ENCODE data around the gene FHAD1. TPM values are rescaled to one million over a fixed set of nuclear protein-coding genes. Genes with fewer than 3 reads are reported as not detected.

FHAD1 gene
- total and polyA plus RNA-seq, 2 of the 13 experiments (the other 11 are each of a cell fraction or from before 2014, with no cell fraction given) = not detected

DNA sequence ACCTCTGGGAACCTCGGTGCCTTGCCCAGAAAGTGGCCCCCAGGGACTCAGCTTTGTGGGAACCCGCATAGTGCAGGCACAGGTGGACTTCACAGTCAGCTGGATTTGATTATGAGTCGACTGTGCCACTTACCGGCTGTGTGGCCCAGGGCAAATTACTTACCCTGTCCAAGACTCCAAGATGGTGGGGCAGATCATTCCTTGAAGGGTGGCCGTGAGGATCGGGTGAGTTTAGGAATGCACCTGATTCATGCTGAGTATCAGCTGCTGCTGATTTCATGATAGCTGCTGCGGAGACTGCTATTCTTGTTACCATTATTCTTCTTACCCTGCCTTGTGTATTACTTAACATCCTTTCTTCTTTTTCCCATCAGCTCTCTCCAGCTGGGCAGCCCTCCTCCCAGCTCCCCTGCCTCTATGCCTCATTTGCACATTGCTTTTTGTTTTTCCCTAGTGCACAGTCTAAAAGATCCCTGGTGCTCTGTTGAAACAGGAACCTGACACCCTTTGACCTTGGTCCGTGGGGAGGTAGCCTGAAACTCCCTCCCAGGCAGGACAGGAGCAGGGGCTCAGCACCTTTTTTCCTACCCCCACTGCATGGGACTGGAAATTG is 40.5 kb upstream of the FHAD1 start (continued):
- no peak; the same call in 1 of the 2 replicates for TF ChIP-seq ZNF124 (CRISPR knock-in tag; IDR thresholded peaks at IDR 0.05)
- TF ChIP-seq, protein P1, sequence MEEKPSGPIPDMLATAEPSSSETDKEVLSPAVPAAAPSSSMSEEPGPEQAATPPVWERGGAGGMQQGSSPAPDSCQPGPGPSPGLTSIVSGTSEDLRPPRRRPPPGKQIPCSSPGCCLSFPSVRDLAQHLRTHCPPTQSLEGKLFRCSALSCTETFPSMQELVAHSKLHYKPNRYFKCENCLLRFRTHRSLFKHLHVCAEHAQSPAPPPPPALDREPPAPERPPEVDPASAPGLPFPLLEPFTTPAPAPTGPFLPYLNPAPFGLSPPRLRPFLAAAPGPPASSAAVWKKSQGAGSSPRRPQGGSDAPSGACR (CRISPR knock-in tag; IDR thresholded peaks at IDR 0.05) = no peak
- no peak for TF ChIP-seq ZNF768 (CRISPR knock-in tag; IDR thresholded peaks at IDR 0.05)
- TF ChIP-seq, protein P2, sequence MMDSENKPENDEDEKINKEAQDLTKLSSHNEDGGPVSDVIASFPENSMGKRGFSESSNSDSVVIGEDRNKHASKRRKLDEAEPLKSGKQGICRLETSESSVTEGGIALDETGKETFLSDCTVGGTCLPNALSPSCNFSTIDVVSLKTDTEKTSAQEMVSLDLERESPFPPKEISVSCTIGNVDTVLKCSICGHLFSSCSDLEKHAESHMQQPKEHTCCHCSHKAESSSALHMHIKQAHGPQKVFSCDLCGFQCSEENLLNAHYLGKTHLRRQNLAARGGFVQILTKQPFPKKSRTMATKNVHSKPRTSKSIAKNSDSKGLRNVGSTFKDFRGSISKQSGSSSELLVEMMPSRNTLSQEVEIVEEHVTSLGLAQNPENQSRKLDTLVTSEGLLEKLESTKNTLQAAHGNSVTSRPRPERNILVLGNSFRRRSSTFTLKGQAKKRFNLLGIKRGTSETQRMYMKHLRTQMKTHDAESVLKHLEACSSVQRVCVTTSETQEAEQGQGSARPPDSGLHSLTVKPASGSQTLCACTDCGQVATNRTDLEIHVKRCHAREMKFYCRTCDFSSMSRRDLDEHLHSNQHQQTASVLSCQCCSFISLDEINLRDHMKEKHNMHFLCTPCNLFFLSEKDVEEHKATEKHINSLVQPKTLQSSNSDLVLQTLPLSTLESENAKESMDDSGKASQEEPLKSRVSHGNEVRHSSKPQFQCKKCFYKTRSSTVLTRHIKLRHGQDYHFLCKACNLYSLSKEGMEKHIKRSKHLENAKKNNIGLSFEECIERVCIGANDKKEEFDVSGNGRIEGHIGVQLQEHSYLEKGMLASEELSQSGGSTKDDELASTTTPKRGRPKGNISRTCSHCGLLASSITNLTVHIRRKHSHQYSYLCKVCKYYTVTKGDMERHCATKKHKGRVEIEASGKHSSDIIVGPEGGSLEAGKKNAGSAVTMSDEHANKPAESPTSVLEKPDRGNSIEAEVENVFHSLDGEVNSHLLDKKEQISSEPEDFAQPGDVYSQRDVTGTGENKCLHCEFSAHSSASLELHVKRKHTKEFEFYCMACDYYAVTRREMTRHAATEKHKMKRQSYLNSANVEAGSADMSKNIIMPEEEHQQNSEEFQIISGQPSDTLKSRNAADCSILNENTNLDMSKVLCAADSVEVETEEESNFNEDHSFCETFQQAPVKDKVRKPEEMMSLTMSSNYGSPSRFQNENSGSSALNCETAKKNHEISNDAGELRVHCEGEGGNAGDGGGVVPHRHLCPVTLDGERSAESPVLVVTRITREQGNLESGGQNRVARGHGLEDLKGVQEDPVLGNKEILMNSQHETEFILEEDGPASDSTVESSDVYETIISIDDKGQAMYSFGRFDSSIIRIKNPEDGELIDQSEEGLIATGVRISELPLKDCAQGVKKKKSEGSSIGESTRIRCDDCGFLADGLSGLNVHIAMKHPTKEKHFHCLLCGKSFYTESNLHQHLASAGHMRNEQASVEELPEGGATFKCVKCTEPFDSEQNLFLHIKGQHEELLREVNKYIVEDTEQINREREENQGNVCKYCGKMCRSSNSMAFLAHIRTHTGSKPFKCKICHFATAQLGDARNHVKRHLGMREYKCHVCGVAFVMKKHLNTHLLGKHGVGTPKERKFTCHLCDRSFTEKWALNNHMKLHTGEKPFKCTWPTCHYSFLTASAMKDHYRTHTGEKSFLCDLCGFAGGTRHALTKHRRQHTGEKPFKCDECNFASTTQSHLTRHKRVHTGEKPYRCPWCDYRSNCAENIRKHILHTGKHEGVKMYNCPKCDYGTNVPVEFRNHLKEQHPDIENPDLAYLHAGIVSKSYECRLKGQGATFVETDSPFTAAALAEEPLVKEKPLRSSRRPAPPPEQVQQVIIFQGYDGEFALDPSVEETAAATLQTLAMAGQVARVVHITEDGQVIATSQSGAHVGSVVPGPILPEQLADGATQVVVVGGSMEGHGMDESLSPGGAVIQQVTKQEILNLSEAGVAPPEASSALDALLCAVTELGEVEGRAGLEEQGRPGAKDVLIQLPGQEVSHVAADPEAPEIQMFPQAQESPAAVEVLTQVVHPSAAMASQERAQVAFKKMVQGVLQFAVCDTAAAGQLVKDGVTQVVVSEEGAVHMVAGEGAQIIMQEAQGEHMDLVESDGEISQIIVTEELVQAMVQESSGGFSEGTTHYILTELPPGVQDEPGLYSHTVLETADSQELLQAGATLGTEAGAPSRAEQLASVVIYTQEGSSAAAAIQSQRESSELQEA (CRISPR knock-in tag; IDR thresholded peaks at IDR 0.05; ENCODE audit: not compliant biosample characterization) = no peak
- no peak for TF ChIP-seq MIXL1 (CRISPR knock-in tag; IDR thresholded peaks at IDR 0.05)
- no peak for TF ChIP-seq ZNF605 (CRISPR knock-in tag; IDR thresholded peaks at IDR 0.05)
- TF ChIP-seq MIER2 (CRISPR knock-in tag; IDR thresholded peaks at IDR 0.05) = no peak
- peak; percentile 62 for TF ChIP-seq RXRB (CRISPR knock-in tag; IDR thresholded peaks at IDR 0.05; ENCODE audit: borderline replicate concordance)
- TF ChIP-seq, protein P3, sequence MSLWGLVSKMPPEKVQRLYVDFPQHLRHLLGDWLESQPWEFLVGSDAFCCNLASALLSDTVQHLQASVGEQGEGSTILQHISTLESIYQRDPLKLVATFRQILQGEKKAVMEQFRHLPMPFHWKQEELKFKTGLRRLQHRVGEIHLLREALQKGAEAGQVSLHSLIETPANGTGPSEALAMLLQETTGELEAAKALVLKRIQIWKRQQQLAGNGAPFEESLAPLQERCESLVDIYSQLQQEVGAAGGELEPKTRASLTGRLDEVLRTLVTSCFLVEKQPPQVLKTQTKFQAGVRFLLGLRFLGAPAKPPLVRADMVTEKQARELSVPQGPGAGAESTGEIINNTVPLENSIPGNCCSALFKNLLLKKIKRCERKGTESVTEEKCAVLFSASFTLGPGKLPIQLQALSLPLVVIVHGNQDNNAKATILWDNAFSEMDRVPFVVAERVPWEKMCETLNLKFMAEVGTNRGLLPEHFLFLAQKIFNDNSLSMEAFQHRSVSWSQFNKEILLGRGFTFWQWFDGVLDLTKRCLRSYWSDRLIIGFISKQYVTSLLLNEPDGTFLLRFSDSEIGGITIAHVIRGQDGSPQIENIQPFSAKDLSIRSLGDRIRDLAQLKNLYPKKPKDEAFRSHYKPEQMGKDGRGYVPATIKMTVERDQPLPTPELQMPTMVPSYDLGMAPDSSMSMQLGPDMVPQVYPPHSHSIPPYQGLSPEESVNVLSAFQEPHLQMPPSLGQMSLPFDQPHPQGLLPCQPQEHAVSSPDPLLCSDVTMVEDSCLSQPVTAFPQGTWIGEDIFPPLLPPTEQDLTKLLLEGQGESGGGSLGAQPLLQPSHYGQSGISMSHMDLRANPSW (CRISPR knock-in tag; IDR thresholded peaks at IDR 0.05; ENCODE audit: borderline replicate concordance) = no peak
- no peak for TF ChIP-seq ZNF678 (CRISPR knock-in tag; IDR thresholded peaks at IDR 0.05)
- TF ChIP-seq ZNF713 (CRISPR knock-in tag; IDR thresholded peaks at IDR 0.05) = no peak
- TF ChIP-seq HOXA9 (CRISPR knock-in tag; IDR thresholded peaks at IDR 0.05; ENCODE audit: borderline replicate concordance) = no peak
- no peak for TF ChIP-seq RELA (CRISPR knock-in tag; IDR thresholded peaks at IDR 0.05)
- TF ChIP-seq NRL (CRISPR knock-in tag; IDR thresholded peaks at IDR 0.05; ENCODE audit: borderline replicate concordance) = no peak
- TF ChIP-seq, protein P4, sequence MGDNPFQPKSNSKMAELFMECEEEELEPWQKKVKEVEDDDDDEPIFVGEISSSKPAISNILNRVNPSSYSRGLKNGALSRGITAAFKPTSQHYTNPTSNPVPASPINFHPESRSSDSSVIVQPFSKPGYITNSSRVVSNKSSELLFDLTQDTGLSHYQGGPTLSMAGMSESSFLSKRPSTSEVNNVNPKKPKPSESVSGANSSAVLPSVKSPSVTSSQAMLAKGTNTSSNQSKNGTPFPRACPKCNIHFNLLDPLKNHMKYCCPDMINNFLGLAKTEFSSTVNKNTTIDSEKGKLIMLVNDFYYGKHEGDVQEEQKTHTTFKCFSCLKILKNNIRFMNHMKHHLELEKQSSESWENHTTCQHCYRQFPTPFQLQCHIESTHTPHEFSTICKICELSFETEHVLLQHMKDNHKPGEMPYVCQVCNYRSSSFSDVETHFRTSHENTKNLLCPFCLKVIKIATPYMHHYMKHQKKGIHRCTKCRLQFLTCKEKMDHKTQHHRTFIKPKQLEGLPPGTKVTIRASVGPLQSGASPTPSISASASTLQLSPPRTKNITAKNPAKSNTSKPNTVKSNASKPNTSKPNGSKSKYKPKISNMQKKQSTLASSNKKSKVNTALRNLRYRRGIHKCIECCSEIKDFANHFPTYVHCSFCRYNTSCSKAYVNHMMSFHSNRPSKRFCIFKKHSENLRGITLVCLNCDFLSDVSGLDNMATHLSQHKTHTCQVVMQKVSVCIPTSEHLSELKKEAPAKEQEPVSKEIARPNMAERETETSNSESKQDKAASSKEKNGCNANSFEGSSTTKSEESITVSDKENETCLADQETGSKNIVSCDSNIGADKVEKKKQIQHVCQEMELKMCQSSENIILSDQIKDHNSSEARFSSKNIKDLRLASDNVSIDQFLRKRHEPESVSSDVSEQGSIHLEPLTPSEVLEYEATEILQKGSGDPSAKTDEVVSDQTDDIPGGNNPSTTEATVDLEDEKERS (CRISPR knock-in tag; IDR thresholded peaks at IDR 0.05) = no peak
- peak; percentile 13 for TF ChIP-seq XRCC5 (optimal IDR thresholded peaks at IDR 0.05; ENCODE audit: low read length)

Data from HepG2 (cell line).